Uterus (tissue), 4 donors: ENCODE data around the gene CACNA1A. TPM values are rescaled to one million over a fixed set of nuclear protein-coding genes. Genes with fewer than 3 reads are reported as not detected.

Experiments
- DNase-seq, 2 donors: peaks; one replicate each; pipeline ENCODE4 v3.0.0-alpha.2; 2019 to 2020
- H3K27ac ChIP-seq, 2 donors: fragments of 200-600 bp; sonication (generic); 1 replicate in 1 of 2; 2 replicates in 1 of 2; pipeline ENCODE4 v1.5.1; 2016 to 2018
- H3K27me3 ChIP-seq, 2 donors: fragments of 200-600 bp; sonication (generic); one replicate each; pipeline ENCODE4 v1.5.1; 2018 to 2019; ENCODE audit warnings: control low read depth in 1 of 2
- H3K36me3 ChIP-seq, 2 donors: fragments of 200-600 bp; sonication (generic); one replicate each; pipeline ENCODE4 v1.5.1; 2019; ENCODE audit warnings: control low read depth in 1 of 2
- H3K4me1 ChIP-seq, 2 donors: fragments of 200-600 bp; sonication (generic); one replicate each; pipeline ENCODE4 v1.5.1; 2018 to 2019; ENCODE audit warnings: control low read depth in 1 of 2
- H3K4me3 ChIP-seq, 2 donors: fragments of 200-600 bp; sonication (generic); 1 replicate in 1 of 2; 2 replicates in 1 of 2; pipeline ENCODE4 v1.5.1; 2018 to 2019; ENCODE audit warnings: mild to moderate bottlenecking in 1 of 2
- H3K9me3 ChIP-seq, 2 donors: fragments of 200-600 bp; sonication (generic); one replicate each; pipeline ENCODE4 v1.5.1; 2019; ENCODE audit warnings: control low read depth in 1 of 2
- POLR2A ChIP-seq, 2 donors: fragments of 450-650 bp; IDR thresholded peaks; one replicate each; pipeline ENCODE4 v1.6.1; 2016; ENCODE audit warnings: antibody characterized with exemption in 2 of 2, mild to moderate bottlenecking in 1 of 2, moderate library complexity in 1 of 2
- intact Hi-C: fragments of 100-400 bp; cut with DNase I; formaldehyde crosslinking; loops from one replicate; pipeline ENCODE4 v1.15.1; 2023; ENCODE audit warnings: low total_unique reads
- total RNA-seq, 4 donors: library from RNA; depleted of rRNA in 3 of 4; stranded (reverse); fragments of >200 nt in 3 of 4; gene quantifications; one replicate each; pipeline versions ENCODE4 v1.1.0 to v1.2.4, GENCODE V29; 2014 to 2023
- TF ChIP-seq, protein P1 (sequence below), 4 experiments: fragments of 200-600 bp in 2 of 4; fragments of 450-650 bp in 2 of 4; sonication (generic) in 2 of 4; IDR thresholded peaks; one replicate each; pipeline ENCODE4 v1.5.1; 2016 to 2019; ENCODE audit warnings: antibody characterized with exemption in 4 of 4, mild to moderate bottlenecking in 2 of 4, moderate library complexity in 1 of 4
- donor health status: DM: yes; HTN: yes; CAD: no.

CACNA1A gene
- total RNA-seq, 4 donors from 2014 or later: 0.77 to 5.8 (median 0.96) TPM

DNA sequence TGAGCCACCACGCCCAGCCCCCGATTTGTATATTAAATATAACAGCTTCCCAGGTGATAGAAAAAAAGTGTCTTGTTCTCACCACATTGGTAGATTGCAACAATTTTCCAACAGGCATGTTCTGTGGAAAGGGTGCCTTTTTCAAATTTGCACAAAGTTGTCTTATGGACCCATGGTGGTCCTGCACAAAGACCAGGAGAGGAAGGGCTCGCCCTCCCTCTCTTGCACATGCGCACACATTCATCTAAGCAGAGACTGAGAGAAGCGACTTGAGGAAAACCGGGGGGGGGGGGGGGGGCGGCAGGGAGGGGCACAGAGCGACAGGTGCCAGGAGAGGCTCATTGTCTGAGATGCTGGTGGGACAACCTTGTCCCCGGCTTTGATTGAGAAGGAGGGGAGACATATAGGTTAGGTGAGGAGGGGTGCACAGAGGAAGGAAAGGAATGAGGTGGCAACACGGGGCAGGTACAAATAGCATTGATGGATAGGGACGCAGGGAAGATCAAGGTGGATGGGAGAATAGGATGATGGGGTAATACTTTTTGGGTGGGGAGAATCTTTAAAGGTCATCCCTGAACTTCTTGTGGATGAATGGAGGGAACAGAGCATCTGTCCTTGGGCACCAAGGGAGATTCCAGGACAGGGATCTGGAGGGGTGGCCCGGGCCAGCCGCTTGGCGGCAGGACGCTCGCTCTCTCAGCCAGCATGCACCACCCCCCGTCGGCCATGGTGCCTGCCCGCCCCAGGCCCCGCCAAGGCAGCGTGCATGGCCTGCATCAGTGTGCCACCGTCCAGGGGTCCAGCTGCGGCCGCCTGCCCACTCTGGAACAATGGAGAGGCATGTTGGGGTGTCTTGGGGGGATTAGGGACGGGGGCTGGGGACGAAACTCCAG lies 280.1 kb downstream of the CACNA1A start:
- Histone ChIP-seq H3K27me3 (no peaks in the 10 kb centered on the region), H3K4me1 (no peaks in the 10 kb centered on the region), H3K9me3 (no peaks in the 10 kb centered on the region), H3K27ac (no peak overlapping the region), H3K36me3 (no peaks in the 10 kb centered on the region), H3K4me3 (no peak overlapping the region)
- intact Hi-C loops: no loop called here
- no peak for DNase-seq
- no peak for TF ChIP-seq POLR2A (IDR thresholded peaks at IDR 0.05)
- TF ChIP-seq, protein P1, sequence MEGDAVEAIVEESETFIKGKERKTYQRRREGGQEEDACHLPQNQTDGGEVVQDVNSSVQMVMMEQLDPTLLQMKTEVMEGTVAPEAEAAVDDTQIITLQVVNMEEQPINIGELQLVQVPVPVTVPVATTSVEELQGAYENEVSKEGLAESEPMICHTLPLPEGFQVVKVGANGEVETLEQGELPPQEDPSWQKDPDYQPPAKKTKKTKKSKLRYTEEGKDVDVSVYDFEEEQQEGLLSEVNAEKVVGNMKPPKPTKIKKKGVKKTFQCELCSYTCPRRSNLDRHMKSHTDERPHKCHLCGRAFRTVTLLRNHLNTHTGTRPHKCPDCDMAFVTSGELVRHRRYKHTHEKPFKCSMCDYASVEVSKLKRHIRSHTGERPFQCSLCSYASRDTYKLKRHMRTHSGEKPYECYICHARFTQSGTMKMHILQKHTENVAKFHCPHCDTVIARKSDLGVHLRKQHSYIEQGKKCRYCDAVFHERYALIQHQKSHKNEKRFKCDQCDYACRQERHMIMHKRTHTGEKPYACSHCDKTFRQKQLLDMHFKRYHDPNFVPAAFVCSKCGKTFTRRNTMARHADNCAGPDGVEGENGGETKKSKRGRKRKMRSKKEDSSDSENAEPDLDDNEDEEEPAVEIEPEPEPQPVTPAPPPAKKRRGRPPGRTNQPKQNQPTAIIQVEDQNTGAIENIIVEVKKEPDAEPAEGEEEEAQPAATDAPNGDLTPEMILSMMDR (IDR thresholded peaks at IDR 0.05): no peak

DNA sequence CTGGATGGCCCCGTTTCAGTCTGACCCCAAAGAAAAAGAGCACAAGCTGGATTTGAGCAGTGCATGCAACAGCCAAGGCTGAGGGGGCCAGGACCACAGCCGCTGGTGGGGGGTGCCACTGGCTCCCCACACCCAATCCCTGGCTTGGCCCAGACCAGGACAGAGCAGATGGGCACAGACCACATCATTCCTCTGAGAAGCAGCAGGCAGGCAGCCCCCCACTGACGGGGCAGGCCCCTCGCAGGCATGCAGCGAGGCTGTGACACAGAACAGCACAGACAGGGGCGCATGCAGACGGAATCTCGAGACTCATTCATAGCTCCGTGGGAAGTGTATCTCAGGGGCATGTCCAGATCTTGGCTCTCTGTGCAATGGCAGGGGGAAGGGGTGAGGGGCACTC lies 281.2 kb downstream of the CACNA1A start:
- no peak overlapping the region for H3K4me3 ChIP-seq
- no peak for TF ChIP-seq POLR2A (IDR thresholded peaks at IDR 0.05)
- TF ChIP-seq, protein P1 (IDR thresholded peaks at IDR 0.05): no peak
- no peaks in the 10 kb centered on the region for H3K4me1 ChIP-seq
- intact Hi-C loops: no loop called here
- DNase-seq: no peak
- no peaks in the 10 kb centered on the region for H3K9me3 ChIP-seq
- no peaks in the 10 kb centered on the region for H3K36me3 ChIP-seq
- no peak overlapping the region for H3K27ac ChIP-seq
- H3K27me3 ChIP-seq: no peaks in the 10 kb centered on the region

DNA sequence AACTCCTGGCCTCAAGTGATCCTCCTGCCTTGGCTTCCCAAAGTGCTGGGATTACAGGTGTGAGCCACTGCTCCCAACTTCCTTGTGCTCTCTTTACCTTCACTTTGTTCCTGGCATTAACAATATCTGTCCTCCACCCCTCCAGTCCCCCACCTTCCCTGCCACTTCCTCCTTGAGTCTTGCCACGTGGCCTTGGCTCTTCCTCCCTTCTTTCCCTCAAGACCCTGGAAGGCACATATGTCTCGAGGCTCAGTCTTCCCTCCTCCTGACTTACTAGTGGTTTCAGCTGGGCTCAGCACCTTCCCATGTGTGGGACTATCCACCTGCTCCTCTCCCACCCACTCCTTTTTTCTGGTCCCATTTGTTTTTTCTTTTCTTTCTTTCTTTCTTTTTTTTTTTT lies 285.4 kb downstream of the CACNA1A start:
- DNase-seq: no peak
- no peak for TF ChIP-seq POLR2A (IDR thresholded peaks at IDR 0.05)
- TF ChIP-seq, protein P1 (IDR thresholded peaks at IDR 0.05): no peak
- no peak overlapping the region for H3K4me3 ChIP-seq
- H3K36me3 ChIP-seq: no peaks in the 10 kb centered on the region
- H3K27me3 ChIP-seq: no peaks in the 10 kb centered on the region
- H3K9me3 ChIP-seq: no peaks in the 10 kb centered on the region
- intact Hi-C loops: no loop called here
- H3K27ac ChIP-seq: no peak overlapping the region
- no peaks in the 10 kb centered on the region for H3K4me1 ChIP-seq

DNA sequence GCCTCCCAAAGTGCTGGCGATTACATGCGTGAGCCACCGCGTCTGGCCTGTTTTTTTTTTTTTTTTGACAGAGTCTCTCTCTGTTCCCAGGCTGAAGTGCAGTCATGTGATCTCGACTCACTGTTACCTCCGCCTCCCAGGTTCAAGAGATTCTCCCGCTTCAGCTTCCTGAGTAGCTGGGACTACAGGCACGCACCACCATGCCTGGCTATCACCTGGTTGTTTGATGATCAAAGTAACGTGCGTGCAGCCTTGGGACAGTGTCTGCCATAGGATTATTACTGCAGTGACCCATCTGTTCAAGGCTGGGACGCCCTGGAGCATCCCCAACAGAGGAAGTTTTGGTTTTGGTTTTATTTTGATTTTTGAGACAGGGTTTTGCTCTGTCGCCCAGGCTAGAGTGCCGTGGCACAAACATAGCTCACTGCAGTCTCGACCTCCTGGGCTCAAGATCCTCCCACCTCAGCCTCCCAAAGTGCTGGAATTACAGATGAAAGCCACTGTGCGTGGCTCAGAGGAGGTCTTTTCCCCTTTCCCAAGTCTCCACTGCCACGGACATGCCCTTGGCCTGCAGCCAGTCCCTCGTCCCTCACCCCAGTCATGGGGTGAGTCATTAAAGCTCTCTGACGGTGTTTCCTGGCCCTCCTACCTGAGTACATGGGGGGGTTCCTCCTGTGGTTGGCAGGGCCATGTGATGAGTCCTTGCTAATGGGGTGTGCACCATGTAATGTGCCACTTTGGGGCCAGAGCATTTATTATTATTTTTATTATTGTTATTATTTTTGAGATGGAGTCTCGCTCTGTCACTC lies 290.5 kb downstream of the CACNA1A start:
- Histone ChIP-seq H3K9me3 (no peaks in the 10 kb centered on the region), H3K27ac (no peak overlapping the region), H3K27me3 (no peaks in the 10 kb centered on the region), H3K4me1 (no peaks in the 10 kb centered on the region), H3K36me3 (no peaks in the 10 kb centered on the region), H3K4me3 (no peak overlapping the region)
- intact Hi-C loops: no loop called here
- TF ChIP-seq, protein P1 (IDR thresholded peaks at IDR 0.05): no peak
- no peak for TF ChIP-seq POLR2A (IDR thresholded peaks at IDR 0.05)
- no peak for DNase-seq
